Transverse colon (tissue), 4 donors: ENCODE measurements around the gene ABHD6.

Source experiments
- CTCF ChIP-seq, 5 experiments: fragments of 200-600 bp in 3 of 5; fragments of 450-650 bp in 2 of 5; sonication (generic) in 3 of 5; IDR thresholded peaks; 1 replicate in 2 of 5; 2 replicates in 3 of 5; pipeline ENCODE4 v1.5.1; 2016 to 2017; ENCODE audit warnings: antibody characterized with exemption in 5 of 5, inconsistent platforms in 3 of 5, mild to moderate bottlenecking in 2 of 5, moderate library complexity in 1 of 5
- EP300 ChIP-seq: sonication (generic); formaldehyde crosslinking; IDR thresholded peaks from one replicate; pipeline ENCODE4 v1.6.1; 2017; ENCODE audit warnings: antibody characterized with exemption, low read depth
- POLR2A ChIP-seq: fragments of 450-650 bp; IDR thresholded peaks from one replicate; pipeline ENCODE4 v1.6.1; 2016; ENCODE audit warnings: antibody characterized with exemption, mild to moderate bottlenecking, moderate library complexity
- POLR2AphosphoS5 ChIP-seq, 3 donors: sonication (generic); formaldehyde crosslinking; IDR thresholded peaks; one replicate each; pipeline ENCODE4 v1.6.1; 2016; ENCODE audit warnings: antibody characterized with exemption in 3 of 3

GRCh38 chr3:58237238-58237940 lies at the start of gene ABHD6:
- TF ChIP-seq POLR2AphosphoS5 (IDR thresholded peaks at IDR 0.05) (peak in 2 of 3 donors; percentile 19 to 42), CTCF (IDR thresholded peaks at IDR 0.05) (peak in 2 of 5 experiments; percentile 4 to 18), POLR2A (no peak), EP300 (no peak)
